Vagina (tissue), 2 donors: ENCODE results near the gene TOPBP1. TPM values are rescaled to one million over a fixed set of nuclear protein-coding genes. Genes with fewer than 3 reads are reported as not detected.
"Not testable (repeated sequence)": the region's sequence is repeated elsewhere in the genome, so short reads cannot be mapped to it uniquely, and the experiment has no call there.

Source experiments
- DNase-seq, 2 donors: peaks; one replicate each; pipeline ENCODE4 v3.0.0-alpha.2; 2017; ENCODE audit errors: extremely low spot score in 2 of 2
- H3K27ac ChIP-seq: fragments of 200-600 bp; sonication (generic); one replicate; pipeline ENCODE4 v1.5.1; 2019
- H3K27me3 ChIP-seq: fragments of 200-600 bp; sonication (generic); one replicate; pipeline ENCODE4 v1.5.1; 2019
- H3K36me3 ChIP-seq, 2 donors: fragments of 200-600 bp; sonication (generic); one replicate each; pipeline ENCODE4 v1.5.1; 2017 to 2019
- H3K4me1 ChIP-seq: fragments of 200-600 bp; sonication (generic); one replicate; pipeline ENCODE4 v1.5.1; 2019
- H3K4me3 ChIP-seq, 2 donors: fragments of 200-600 bp; sonication (generic); 1 replicate in 1 of 2; 2 replicates in 1 of 2; pipeline ENCODE4 v1.5.1; 2016 to 2019
- H3K9me3 ChIP-seq: fragments of 200-600 bp; sonication (generic); one replicate; pipeline ENCODE4 v1.5.1; 2019
- CTCF ChIP-seq, 3 experiments: fragments of 450-650 bp in 2 of 3; fragments of 200-600 bp in 1 of 3; sonication (generic) in 1 of 3; IDR thresholded peaks; one replicate each; pipeline ENCODE4 v1.5.1; 2017 to 2019; ENCODE audit warnings: antibody characterized with exemption in 3 of 3, mild to moderate bottlenecking in 2 of 3, moderate library complexity in 2 of 3
- POLR2A ChIP-seq, 2 donors: fragments of 450-650 bp; IDR thresholded peaks; one replicate each; pipeline ENCODE4 v1.6.1; 2017; ENCODE audit warnings: antibody characterized with exemption in 2 of 2, mild to moderate bottlenecking in 2 of 2, moderate library complexity in 2 of 2
- POLR2AphosphoS5 ChIP-seq, 2 donors: sonication (generic); formaldehyde crosslinking; IDR thresholded peaks; one replicate each; pipeline ENCODE4 v1.9.0; 2017; ENCODE audit warnings: antibody characterized with exemption in 2 of 2, mild to moderate bottlenecking in 2 of 2, low read depth in 1 of 2; ENCODE audit not compliant: insufficient read depth in 1 of 2
- intact Hi-C: fragments of 100-400 bp; cut with DNase I; formaldehyde crosslinking; loops from one replicate; pipeline ENCODE4 v1.15.1; 2023
- total RNA-seq: library from RNA; depleted of rRNA; stranded (reverse); fragments of >200 nt; gene quantifications from one replicate; pipeline ENCODE4 v1.2.3, GENCODE V29; 2016

Gene TOPBP1
- total RNA-seq, 1 donor from 2014 or later, result 28.2 TPM

- Histone ChIP-seq H3K27me3 (peaks cover 9% of the 10 kb centered on the region), H3K4me3 (no peak overlapping the region), H3K4me1 (peaks cover 5% of the 10 kb centered on the region), H3K9me3 (no peaks in the 10 kb centered on the region), H3K27ac (no peak overlapping the region), H3K36me3 (no peaks in the 10 kb centered on the region)
- intact Hi-C loops, result no loop called here
- no peak for TF ChIP-seq POLR2AphosphoS5 (IDR thresholded peaks at IDR 0.05; ENCODE audit: insufficient read depth in 1 of 2, low read depth in 1 of 2)
- no peak for TF ChIP-seq CTCF (IDR thresholded peaks at IDR 0.05)
- TF ChIP-seq POLR2A (IDR thresholded peaks at IDR 0.05), result no peak
- no peak for DNase-seq
Observed at GRCh38 chr3:133672461-133672860, 10.7 kb upstream of the TOPBP1 start.

GRCh38 chr3:133670525-133670995, 8.8 kb upstream of the TOPBP1 start:
- intact Hi-C loops, result no loop called here
- Histone ChIP-seq H3K9me3 (no peaks in the 10 kb centered on the region), H3K36me3 (no peaks in the 10 kb centered on the region), H3K27ac (no peak overlapping the region), H3K4me3 (no peak overlapping the region), H3K4me1 (peaks cover 5% of the 10 kb centered on the region), H3K27me3 (peaks cover 9% of the 10 kb centered on the region)
- TF ChIP-seq POLR2A (IDR thresholded peaks at IDR 0.05) (no peak), POLR2AphosphoS5 (IDR thresholded peaks at IDR 0.05; ENCODE audit: insufficient read depth in 1 of 2, low read depth in 1 of 2) (no peak), CTCF (IDR thresholded peaks at IDR 0.05) (no peak)
- DNase-seq, result no peak

GRCh38 chr3:133669949-133670524, 8.3 kb upstream of the TOPBP1 start:
- H3K36me3 ChIP-seq, result no peaks in the 10 kb centered on the region

GRCh38 chr3:133667118-133667517, 5.4 kb upstream of the TOPBP1 start:
- no peak for DNase-seq
- H3K9me3 ChIP-seq, result no peaks in the 10 kb centered on the region
- intact Hi-C loops, result no loop called here
- TF ChIP-seq POLR2AphosphoS5 (IDR thresholded peaks at IDR 0.05; ENCODE audit: insufficient read depth in 1 of 2, low read depth in 1 of 2) (no peak), POLR2A (IDR thresholded peaks at IDR 0.05) (no peak), CTCF (IDR thresholded peaks at IDR 0.05) (no peak)
- no peaks in the 10 kb centered on the region for H3K36me3 ChIP-seq
- no peak overlapping the region for H3K27ac ChIP-seq
- H3K4me1 ChIP-seq, result peaks cover 20% of the 10 kb centered on the region
- H3K4me3 ChIP-seq, result no peak overlapping the region
- no peaks in the 10 kb centered on the region for H3K27me3 ChIP-seq

More at GRCh38 chr3:133669949-133670524, 8.3 kb upstream of the TOPBP1 start:
- DNase-seq, result no peak
- intact Hi-C loops, result no loop called here
- peaks cover 5% of the 10 kb centered on the region for H3K4me1 ChIP-seq
- no peaks in the 10 kb centered on the region for H3K9me3 ChIP-seq
- TF ChIP-seq POLR2A (IDR thresholded peaks at IDR 0.05) (no peak), POLR2AphosphoS5 (IDR thresholded peaks at IDR 0.05; ENCODE audit: insufficient read depth in 1 of 2, low read depth in 1 of 2) (no peak), CTCF (IDR thresholded peaks at IDR 0.05) (no peak)
- no peak overlapping the region for H3K27ac ChIP-seq
- H3K4me3 ChIP-seq, result no peak overlapping the region
- H3K27me3 ChIP-seq, result peaks cover 9% of the 10 kb centered on the region

- intact Hi-C loops, H3K27ac ChIP-seq, H3K27me3 ChIP-seq, H3K36me3 ChIP-seq, DNase-seq, H3K4me3 ChIP-seq, H3K9me3 ChIP-seq: not testable (repeated sequence)
- peaks cover 32% of the 10 kb centered on the region for H3K4me1 ChIP-seq
Observed at GRCh38 chr3:133665188-133665587, 3.4 kb upstream of the TOPBP1 start.
